Astrocyte of the spinal cord (primary cell): ENCODE data around the gene NT5M.

Experiments used
- DNase-seq: peaks from one replicate; pipeline ENCODE4 v3.0.0; 2011; ENCODE audit warnings: low read depth, low spot score
- H3K4me3 ChIP-seq: 2 replicates; pipeline ENCODE4 v1.5.1; 2011; ENCODE audit warnings: low read depth, mild to moderate bottlenecking, low read length, moderate library complexity
- CTCF ChIP-seq: IDR thresholded peaks from 2 replicates; pipeline ENCODE4 v1.5.1; 2012; ENCODE audit warnings: low read depth, mild to moderate bottlenecking, low read length, inconsistent platforms
- in situ Hi-C: cut with HindIII; loops from 2 replicates; pipeline ENCODE4 v1.10.0; 2017; ENCODE audit warnings: low sequenced_read_pairs

NT5M gene

GRCh38 chr17:17341452-17341851 lies 38.3 kb downstream of the NT5M start:
- in situ Hi-C loops, result no loop called here
- TF ChIP-seq CTCF, result no peak
- DNase-seq, result no peak
- H3K4me3 ChIP-seq, result no peak overlapping the region

GRCh38 chr17:17342242-17342945 lies 39.2 kb downstream of the NT5M start:
- TF ChIP-seq CTCF, result no peak
- DNase-seq, result no peak
- in situ Hi-C loops, result no loop called here

DNA sequence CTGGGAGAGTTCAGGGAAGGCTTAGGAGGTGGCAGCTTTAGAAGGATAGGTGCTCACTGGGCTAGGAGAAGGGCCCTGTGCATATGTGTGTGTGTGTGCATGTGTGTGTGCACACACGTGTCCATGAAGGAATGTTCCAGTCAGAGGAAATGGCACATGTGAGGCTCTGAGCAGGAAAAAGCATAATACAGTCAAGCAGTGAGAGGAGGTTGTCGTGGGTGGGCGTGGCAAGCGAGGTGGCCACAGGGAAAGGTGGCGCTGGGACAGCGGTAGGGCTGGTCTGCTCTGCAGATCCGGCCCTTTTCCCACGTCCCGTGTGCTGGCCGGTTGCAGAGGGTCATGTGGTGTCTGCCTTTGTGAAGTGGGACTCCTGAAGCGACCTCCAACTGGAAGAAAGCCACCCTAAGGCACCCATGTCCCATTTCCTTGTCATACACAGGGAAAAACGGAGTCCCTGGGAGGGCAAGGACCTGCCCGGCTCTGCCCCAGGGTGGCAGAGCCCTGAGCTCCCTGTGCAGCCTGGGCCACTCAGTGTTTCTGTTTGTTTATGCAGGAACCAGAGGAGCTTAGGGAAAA lies 40.1 kb downstream of the NT5M start:
- in situ Hi-C loops, result no loop called here
- H3K4me3 ChIP-seq, result no peak overlapping the region
- no peak for TF ChIP-seq CTCF
- no peak for DNase-seq

More at GRCh38 chr17:17342242-17342945, 39.2 kb downstream of the NT5M start:
- H3K4me3 ChIP-seq, result no peak overlapping the region

- in situ Hi-C loops, result no loop called here
- no peak for TF ChIP-seq CTCF
Observed at GRCh38 chr17:17343896-17344506, 40.8 kb downstream of the NT5M start.

DNA sequence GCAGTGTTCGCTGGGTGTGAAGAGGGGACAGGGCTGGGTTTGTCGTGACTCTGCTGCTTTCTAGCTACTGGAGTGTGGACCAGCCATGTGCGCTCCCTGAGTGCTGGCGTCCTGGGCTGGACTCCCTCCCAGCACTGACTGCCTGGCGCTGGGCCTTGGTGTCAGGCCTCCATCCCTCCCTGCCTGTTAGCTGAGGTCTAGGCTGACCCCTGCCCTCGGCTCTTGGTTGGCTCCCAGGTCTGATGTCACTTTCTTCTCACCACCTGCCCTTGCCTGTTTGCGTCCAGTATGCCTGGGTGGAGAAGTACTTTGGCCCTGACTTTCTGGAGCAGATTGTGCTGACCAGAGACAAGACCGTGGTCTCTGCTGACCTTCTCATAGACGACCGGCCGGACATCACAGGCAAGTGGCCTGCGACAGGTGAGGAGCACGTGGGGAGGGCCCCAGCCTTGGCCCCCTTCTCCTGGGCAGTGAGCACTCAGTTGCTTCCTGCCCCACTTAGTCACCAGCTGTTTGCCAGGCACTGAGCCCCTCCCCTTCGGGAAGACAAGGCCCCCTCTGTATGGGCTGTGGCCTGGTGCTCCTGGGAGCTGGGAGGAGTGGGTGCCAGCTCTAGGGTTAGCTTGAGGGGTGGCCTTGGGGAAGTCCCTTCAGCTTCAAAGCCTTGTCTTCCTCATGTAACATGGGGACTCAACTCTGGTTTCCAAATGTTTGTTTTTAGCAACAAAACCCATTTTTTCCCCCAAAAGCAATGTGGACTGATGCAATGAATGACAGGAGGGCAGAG lies 41.5 kb downstream of the NT5M start:
- in situ Hi-C loops, result no loop called here
- no peak overlapping the region for H3K4me3 ChIP-seq
- no peak for TF ChIP-seq CTCF
- DNase-seq, result no peak

More at GRCh38 chr17:17343896-17344506, 40.8 kb downstream of the NT5M start:
- DNase-seq, result no peak
- H3K4me3 ChIP-seq, result no peak overlapping the region

GRCh38 chr17:17345294-17345597 lies 42.1 kb downstream of the NT5M start:
- no peak for TF ChIP-seq CTCF
- in situ Hi-C loops, result no loop called here
- H3K4me3 ChIP-seq, result no peak overlapping the region
- no peak for DNase-seq
